Motor neuron (in vitro differentiated cells): ENCODE results near the gene TBC1D26. TPM values are rescaled to one million over a fixed set of nuclear protein-coding genes. Genes with fewer than 3 reads are reported as not detected.
"Not testable (repeated sequence)": the region's sequence is repeated elsewhere in the genome, so short reads cannot be mapped to it uniquely, and the experiment has no call there.

ENCODE experiments used
- ATAC-seq, 8 experiments: fragments of 200-7000 bp; cut with Tn5 transposase; replicated peaks in 6 of 8; 2 replicates each; pipeline ENCODE4 v1.8.0; 2021; ENCODE audit warnings: mild to moderate bottlenecking in 8 of 8, moderate library complexity in 8 of 8
- H3K27ac ChIP-seq, 2 donors: fragments of 250-450 bp; sonication (Bioruptor Pico); 2 replicates each; pipeline ENCODE4 v1.9.0; 2021; ENCODE audit warnings: antibody characterized with exemption in 2 of 2, mild to moderate bottlenecking in 2 of 2, moderate library complexity in 1 of 2
- H3K4me1 ChIP-seq, 2 donors: fragments of 250-450 bp; sonication (Bioruptor Pico); replicated peaks in 1 of 2; 2 replicates each; pipeline ENCODE4 v1.6.1; 2021; ENCODE audit warnings: antibody characterized with exemption in 2 of 2, mild to moderate bottlenecking in 2 of 2, moderate library complexity in 1 of 2
- H3K4me3 ChIP-seq, 5 donors: fragments of 250-450 bp; sonication (Bioruptor Pico); 2 replicates each; pipeline ENCODE4 v1.9.0; 2021; ENCODE audit warnings: antibody characterized with exemption in 5 of 5, mild to moderate bottlenecking in 5 of 5, moderate library complexity in 4 of 5
- WGBS, 10 experiments: fragments of 450-650 bp; shearing (Covaris generic); methylation state at CpG; one replicate each; pipeline ENCODE4 v1.0.0; 2022; 5-methylcytosine and 5-hydroxymethylcytosine counted together
- in situ Hi-C, 9 experiments: fragments of 400-800 bp; cut with MboI; loops; one replicate each; pipeline ENCODE4 v1.15.0; 2021; ENCODE audit warnings: low sequenced_read_pairs in 9 of 9, low pct_unique_long_range_greater_than_20kb in 2 of 9; ENCODE audit not compliant: unreplicated experiment in 9 of 9
- total RNA-seq, 8 experiments: library from RNA; unstranded; fragments of 300-600 nt; gene quantifications; 2 replicates each; pipeline versions ENCODE4 v1.2.3 to v1.2.4, GENCODE V29; 2022

Gene TBC1D26
- total RNA-seq, 8 experiments from 2014 or later = 0.13 to 1.9 (median 0.76) TPM

- in situ Hi-C loops, H3K27ac ChIP-seq: not testable (repeated sequence)
- WGBS, 10 experiments = no CpG with 5 or more reads among the region's 10 CpGs
Measured at GRCh38 chr17:15733174-15733789, 1.2 kb downstream of the TBC1D26 start.

GRCh38 chr17:15736578-15736977 is 4.5 kb downstream of the TBC1D26 start:
- H3K4me3 ChIP-seq, in situ Hi-C loops, H3K27ac ChIP-seq, H3K4me1 ChIP-seq: not testable (repeated sequence)
- no CpG with 5 or more reads among the region's 5 CpGs for WGBS, 10 experiments
- ATAC-seq = peak in 2 of 8 experiments; percentile 64 to 67

More at GRCh38 chr17:15733174-15733789, 1.2 kb downstream of the TBC1D26 start:
- not testable (repeated sequence) for ATAC-seq, H3K4me1 ChIP-seq, H3K4me3 ChIP-seq

- H3K4me3 ChIP-seq = no peak overlapping the region
- WGBS, 10 experiments = 81 to 93% methylated on average over 4 to 10 of the region's 10 CpGs; no CpG with 5 or more reads in 8 of the 10 experiments
- in situ Hi-C loops = no loop called here
- no peak for ATAC-seq
- no peak overlapping the region for H3K27ac ChIP-seq
- H3K4me1 ChIP-seq = no peaks in the 10 kb centered on the region
Measured at GRCh38 chr17:15738066-15738465, 6.0 kb downstream of the TBC1D26 start.

GRCh38 chr17:15739259-15739658 is 7.2 kb downstream of the TBC1D26 start:
- H3K4me3 ChIP-seq, in situ Hi-C loops, H3K27ac ChIP-seq, H3K4me1 ChIP-seq, ATAC-seq: not testable (repeated sequence)
- WGBS, 10 experiments = 89% methylated on average over 4 of the region's 11 CpGs; no CpG with 5 or more reads in 9 of the 10 experiments

- H3K4me3 ChIP-seq, H3K4me1 ChIP-seq, in situ Hi-C loops, H3K27ac ChIP-seq: not testable (repeated sequence)
- WGBS, 10 experiments = no CpG with 5 or more reads among the region's 8 CpGs
- ATAC-seq = peak in 3 of 8 experiments; percentile 70 to 75 (median 75)
Measured at GRCh38 chr17:15740041-15740440, 8.0 kb downstream of the TBC1D26 start.

GRCh38 chr17:15740570-15741120 is 8.6 kb downstream of the TBC1D26 start:
- Histone ChIP-seq H3K4me3 (no peak overlapping the region), H3K27ac (no peak overlapping the region), H3K4me1 (no peaks in the 10 kb centered on the region)
- in situ Hi-C loops = no loop called here
- ATAC-seq = no peak
- 100% methylated on average over 1 of the region's 7 CpGs; no CpG with 5 or more reads in 9 of the 10 experiments for WGBS, 10 experiments

GRCh38 chr17:15741624-15742023 is 9.5 kb downstream of the TBC1D26 start:
- H3K4me1 ChIP-seq = no peaks in the 10 kb centered on the region
- WGBS, 10 experiments = 94 to 100% methylated on average over 1 to 2 of the region's 9 CpGs; no CpG with 5 or more reads in 8 of the 10 experiments
- in situ Hi-C loops = no loop called here
- no peak overlapping the region for H3K27ac ChIP-seq
- no peak for ATAC-seq
- no peak overlapping the region for H3K4me3 ChIP-seq

GRCh38 chr17:15742051-15742795 is 10.1 kb downstream of the TBC1D26 start:
- Histone ChIP-seq H3K4me1 (no peaks in the 10 kb centered on the region), H3K27ac (no peak overlapping the region), H3K4me3 (no peak overlapping the region)
- no peak for ATAC-seq
- in situ Hi-C loops = no loop called here
- WGBS, 10 experiments = 67 to 93% (median 80%) methylated on average over 3 to 7 of the region's 15 CpGs; no CpG with 5 or more reads in 7 of the 10 experiments

- Histone ChIP-seq H3K27ac (no peak overlapping the region), H3K4me1 (no peaks in the 10 kb centered on the region), H3K4me3 (no peak overlapping the region)
- in situ Hi-C loops = no loop called here
- ATAC-seq = no peak
- no CpG with 5 or more reads among the region's 7 CpGs for WGBS, 10 experiments
Measured at GRCh38 chr17:15742921-15743320, 10.8 kb downstream of the TBC1D26 start.

GRCh38 chr17:15744074-15744676 is 12.1 kb downstream of the TBC1D26 start:
- H3K4me1 ChIP-seq = no peaks in the 10 kb centered on the region
- ATAC-seq = peak in 2 of 8 experiments; percentile 29 to 66
- in situ Hi-C loops = no loop called here
- H3K4me3 ChIP-seq = no peak overlapping the region
- H3K27ac ChIP-seq = no peak overlapping the region
- 31 to 100% (median 86%) methylated on average over 1 to 4 of the region's 7 CpGs; no CpG with 5 or more reads in 3 of the 10 experiments for WGBS, 10 experiments

- 14 to 100% (median 55%) methylated on average over 1 to 2 of the region's 2 CpGs; no CpG with 5 or more reads in 4 of the 10 experiments for WGBS, 10 experiments
- Histone ChIP-seq H3K27ac (no peak overlapping the region), H3K4me3 (no peak overlapping the region), H3K4me1 (no peaks in the 10 kb centered on the region)
- ATAC-seq = peak in 4 of 8 experiments; percentile 42 to 93 (median 51)
- in situ Hi-C loops = no loop called here
Measured at GRCh38 chr17:15744885-15745284, 12.8 kb downstream of the TBC1D26 start.

- in situ Hi-C loops, H3K27ac ChIP-seq, ATAC-seq, H3K4me3 ChIP-seq, H3K4me1 ChIP-seq: not testable (repeated sequence)
- no CpG with 5 or more reads among the region's 36 CpGs for WGBS, 10 experiments
Measured at GRCh38 chr17:15749403-15749802, 17.3 kb downstream of the TBC1D26 start.

- no CpG with 5 or more reads among the region's 14 CpGs for WGBS, 10 experiments
- in situ Hi-C loops, H3K4me1 ChIP-seq, H3K4me3 ChIP-seq, H3K27ac ChIP-seq: not testable (repeated sequence)
- peak in 1 of 8 experiments; percentile 56 for ATAC-seq
Measured at GRCh38 chr17:15768865-15769533, 36.9 kb downstream of the TBC1D26 start.
